CD4-positive, alpha-beta T cell (primary cell): ENCODE data around the gene ASCL4. TPM values are rescaled to one million over a fixed set of nuclear protein-coding genes. Genes with fewer than 3 reads are reported as not detected.

Experiments used
- ATAC-seq: fragments of 200-7000 bp; cut with Tn5 transposase; one replicate; pipeline ENCODE4 v1.10.0; 2022; ENCODE audit warnings: mild to moderate bottlenecking; ENCODE audit not compliant: poor library complexity
- CTCF ChIA-PET: fragments of 350-600 bp; sonication (Branson Sonifier 250); formaldehyde crosslinking; loops from one replicate; lab custom pipeline; 2021; ENCODE audit warnings: antibody characterized with exemption, inconsistent platforms; lab: Charles Lee
- POLR2A ChIA-PET: fragments of 350-600 bp; sonication (Branson Sonifier 250); formaldehyde crosslinking; loops from one replicate; lab custom pipeline; 2021; ENCODE audit warnings: antibody characterized with exemption, inconsistent platforms; lab: Charles Lee
- DNase-seq, 14 experiments: peaks; one replicate each; pipeline ENCODE4 v3.0.0-alpha.2; 2013 to 2020; ENCODE audit warnings: mixed read lengths in 2 of 14
- H3K27ac ChIP-seq, 2 donors: one replicate each; pipeline versions ENCODE4 v1.5.1 to v1.7.0; 2013; ENCODE audit warnings: low read length in 2 of 2, low read depth in 1 of 2, mild to moderate bottlenecking in 1 of 2
- H3K27me3 ChIP-seq, 2 experiments: 1 replicate in 1 of 2; 2 replicates in 1 of 2; pipeline versions ENCODE4 v1.6.1 to v1.7.0; 2013; ENCODE audit warnings: low read length in 2 of 2, control low read depth in 1 of 2, mild to moderate bottlenecking in 1 of 2, moderate library complexity in 1 of 2; ENCODE audit not compliant: insufficient read depth in 2 of 2, control insufficient read depth in 1 of 2
- H3K36me3 ChIP-seq: one replicate; pipeline ENCODE4 v1.6.1; 2013; ENCODE audit warnings: low read length, control low read depth; ENCODE audit not compliant: insufficient read depth
- H3K4me1 ChIP-seq: one replicate; pipeline ENCODE4 v1.6.1; 2013; ENCODE audit warnings: low read length, control low read depth; ENCODE audit not compliant: insufficient read depth
- H3K4me3 ChIP-seq: one replicate; pipeline ENCODE4 v1.5.1; 2013; ENCODE audit warnings: mild to moderate bottlenecking, low read length, moderate library complexity
- H3K9me3 ChIP-seq, 2 experiments: 1 replicate in 1 of 2; 2 replicates in 1 of 2; pipeline versions ENCODE4 v1.6.1 to v1.7.0; 2013; ENCODE audit warnings: low read length in 2 of 2, mild to moderate bottlenecking in 2 of 2, control low read depth in 1 of 2, moderate library complexity in 1 of 2; ENCODE audit not compliant: control insufficient read depth in 1 of 2, insufficient read depth in 1 of 2
- H3K27ac Mint-ChIP-seq: one replicate; pipeline ENCODE4 v1.8.0; 2020; ENCODE audit warnings: mixed read lengths
- H3K27me3 Mint-ChIP-seq: one replicate; pipeline ENCODE4 v1.8.0; 2021; ENCODE audit warnings: mixed read lengths
- H3K36me3 Mint-ChIP-seq: one replicate; pipeline ENCODE4 v1.8.0; 2021; ENCODE audit warnings: low read depth, mixed read lengths
- H3K4me1 Mint-ChIP-seq: one replicate; pipeline ENCODE4 v1.8.0; 2021; ENCODE audit warnings: low read depth, mixed read lengths
- H3K4me3 Mint-ChIP-seq: one replicate; pipeline ENCODE4 v1.8.0; 2020; ENCODE audit warnings: mild to moderate bottlenecking, mixed read lengths
- H3K9me3 Mint-ChIP-seq: one replicate; pipeline ENCODE4 v1.8.0; 2020; ENCODE audit warnings: mixed read lengths
- CTCF ChIP-seq: fragments of 200-600 bp; IDR thresholded peaks from one replicate; pipeline ENCODE4 v1.8.0; 2022; ENCODE audit warnings: antibody characterized with exemption, mild to moderate bottlenecking
- intact Hi-C, 2 experiments: fragments of 100-400 bp; cut with DNase I in 1 of 2; cut with micrococcal nuclease in 1 of 2; formaldehyde crosslinking; loops; one replicate each; pipeline versions ENCODE4 v1.15.1 to v1.9.0; 2023 to 2025; cut with DNase I, micrococcal nuclease
- total RNA-seq, 174 experiments: library from RNA in 2 of 174; stranded (reverse) in 2 of 174; gene quantifications; one replicate each; pipeline ENCODE4 v1.2.3 and lab custom pipeline; 2021 to 2026

ASCL4 gene
- total RNA-seq, 2 experiments from 2014 or later = not detected

- no peak overlapping the region for H3K27ac Mint-ChIP-seq
- DNase-seq (no peak), ATAC-seq (no peak)
- Histone ChIP-seq H3K27me3 (peaks cover 3 to 14% of the 10 kb centered on the region in 2 experiments), H3K9me3 (peaks cover 0 to 4% of the 10 kb centered on the region in 2 experiments), H3K4me1 (no peaks in the 10 kb centered on the region), H3K27ac (no peak overlapping the region), H3K36me3 (no peaks in the 10 kb centered on the region), H3K4me3 (no peak overlapping the region)
- H3K4me1 Mint-ChIP-seq = no peaks in the 10 kb centered on the region
- H3K27me3 Mint-ChIP-seq = peaks cover 13% of the 10 kb centered on the region
- TF ChIP-seq CTCF = no peak
- H3K9me3 Mint-ChIP-seq = no peaks in the 10 kb centered on the region
- no peaks in the 10 kb centered on the region for H3K36me3 Mint-ChIP-seq
- intact Hi-C loops = loop anchor here in 1 of 2 experiments (10.0 kb wide), 4 partner anchors 813 to 1707 kb away; partner anchors contain the start of genes KCTD10, TMEM263, UBE3B and USP30
- POLR2A ChIA-PET = no interaction called here
- CTCF ChIA-PET = no interaction called here
- no peak overlapping the region for H3K4me3 Mint-ChIP-seq
Measured at GRCh38 chr12:107767466-107767865, 7.0 kb upstream of the ASCL4 start.

GRCh38 chr12:107775093-107775721, 703 bp downstream of the ASCL4 start:
- Mint-ChIP-seq H3K27me3 (peaks cover 76% of the 10 kb centered on the region), H3K9me3 (no peaks in the 10 kb centered on the region), H3K27ac (no peak overlapping the region), H3K4me3 (no peak overlapping the region), H3K4me1 (peaks cover 14% of the 10 kb centered on the region), H3K36me3 (no peaks in the 10 kb centered on the region)
- POLR2A ChIA-PET = no interaction called here
- DNase-seq (peak in 2 of 14 experiments; percentile 22 to 23), ATAC-seq (no peak)
- no peak overlapping the region for H3K27ac ChIP-seq
- no peak for TF ChIP-seq CTCF
- H3K9me3 ChIP-seq = no peaks in the 10 kb centered on the region
- peaks cover 41 to 66% of the 10 kb centered on the region in 2 experiments for H3K27me3 ChIP-seq
- no peaks in the 10 kb centered on the region for H3K36me3 ChIP-seq
- CTCF ChIA-PET = no interaction called here
- intact Hi-C loops = no loop called here
- peaks cover 13% of the 10 kb centered on the region for H3K4me1 ChIP-seq
- no peak overlapping the region for H3K4me3 ChIP-seq

- no peaks in the 10 kb centered on the region for H3K9me3 Mint-ChIP-seq
- H3K27ac Mint-ChIP-seq = no peak overlapping the region
- ATAC-seq (no peak), DNase-seq (no peak)
- H3K36me3 Mint-ChIP-seq = no peaks in the 10 kb centered on the region
- H3K4me1 Mint-ChIP-seq = peaks cover 14% of the 10 kb centered on the region
- no peak for TF ChIP-seq CTCF
- Histone ChIP-seq H3K4me1 (peaks cover 13% of the 10 kb centered on the region), H3K9me3 (no peaks in the 10 kb centered on the region), H3K27ac (no peak overlapping the region), H3K4me3 (no peak overlapping the region), H3K36me3 (no peaks in the 10 kb centered on the region), H3K27me3 (peaks cover 41 to 58% of the 10 kb centered on the region in 2 experiments)
- POLR2A ChIA-PET = no interaction called here
- intact Hi-C loops = no loop called here
- CTCF ChIA-PET = no interaction called here
- H3K27me3 Mint-ChIP-seq = peaks cover 71% of the 10 kb centered on the region
- H3K4me3 Mint-ChIP-seq = no peak overlapping the region
Measured at GRCh38 chr12:107776171-107776570, 1.7 kb downstream of the ASCL4 start.
